GM18519 (cell line): Measurements from ENCODE around the gene CDC42EP1.
A peak's percentile ranks its signal among the peaks of the same experiment; 100 is the strongest.
"Not testable (repeated sequence)": the region's sequence is repeated elsewhere in the genome, so short reads cannot be mapped to it uniquely, and the experiment has no call there.

Experiments used
- ATAC-seq: cut with Tn5 transposase; IDR thresholded peaks from one replicate; pipeline ENCODE4 v1.9.1; 2021; ENCODE audit warnings: mild to moderate bottlenecking, moderate library complexity; ENCODE audit not compliant: unreplicated experiment, low FRiP score

The CDC42EP1 gene

DNA sequence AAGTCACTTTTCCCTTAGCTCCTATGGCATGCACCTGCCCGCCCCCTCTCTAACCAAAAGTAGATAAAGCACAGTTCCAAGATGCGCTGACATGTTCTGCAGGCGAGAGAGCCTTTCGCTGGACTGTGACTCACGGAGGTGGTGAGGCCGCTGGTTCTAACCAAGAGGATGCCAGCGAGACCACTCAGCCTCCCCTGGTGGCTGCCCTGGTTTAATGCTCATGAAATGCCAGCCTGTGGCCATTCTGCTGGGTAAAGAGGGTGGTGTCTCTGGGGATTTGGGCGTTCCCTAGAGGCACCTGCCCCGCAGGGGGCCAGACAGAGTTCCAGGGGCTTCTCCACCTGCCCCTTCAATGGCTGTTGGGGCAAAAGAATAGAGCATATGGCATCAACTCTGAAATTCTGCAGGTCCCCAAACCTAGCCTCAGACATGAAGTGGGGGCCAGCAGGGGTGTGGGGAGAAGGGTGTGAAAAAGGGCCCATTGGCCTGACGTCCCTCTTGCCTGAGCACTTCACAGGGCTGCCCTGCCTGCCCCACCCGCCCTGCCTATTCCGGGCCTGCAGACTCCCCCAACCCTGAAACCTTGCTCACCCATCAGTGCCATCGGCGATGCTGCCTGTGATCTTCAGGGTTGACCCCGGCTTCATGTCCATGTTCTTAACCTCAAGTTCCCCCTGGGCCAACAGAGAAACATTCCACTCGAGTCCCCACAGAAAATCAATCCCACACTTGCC is 11.1 kb downstream of the CDC42EP1 start:
- no peak for ATAC-seq

DNA sequence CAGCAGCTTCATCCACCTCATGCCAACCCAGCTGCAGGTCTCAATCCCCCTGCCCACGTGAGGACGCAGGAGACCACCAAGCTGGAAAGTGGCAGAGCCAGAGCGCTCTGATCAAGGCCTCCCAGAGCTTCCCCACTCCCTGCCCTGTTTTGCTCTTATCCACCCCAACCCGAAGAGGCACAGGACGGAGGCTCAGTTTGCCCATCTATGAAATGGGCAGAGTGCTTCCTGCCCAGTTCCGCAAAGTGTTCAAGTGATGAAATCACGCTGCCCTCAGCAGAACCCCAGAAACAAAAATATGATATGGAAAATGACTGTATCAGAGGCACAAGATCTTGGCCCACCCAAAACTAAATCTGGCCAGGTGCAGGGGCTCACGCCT is 11.7 kb downstream of the CDC42EP1 start:
- ATAC-seq: no peak

DNA sequence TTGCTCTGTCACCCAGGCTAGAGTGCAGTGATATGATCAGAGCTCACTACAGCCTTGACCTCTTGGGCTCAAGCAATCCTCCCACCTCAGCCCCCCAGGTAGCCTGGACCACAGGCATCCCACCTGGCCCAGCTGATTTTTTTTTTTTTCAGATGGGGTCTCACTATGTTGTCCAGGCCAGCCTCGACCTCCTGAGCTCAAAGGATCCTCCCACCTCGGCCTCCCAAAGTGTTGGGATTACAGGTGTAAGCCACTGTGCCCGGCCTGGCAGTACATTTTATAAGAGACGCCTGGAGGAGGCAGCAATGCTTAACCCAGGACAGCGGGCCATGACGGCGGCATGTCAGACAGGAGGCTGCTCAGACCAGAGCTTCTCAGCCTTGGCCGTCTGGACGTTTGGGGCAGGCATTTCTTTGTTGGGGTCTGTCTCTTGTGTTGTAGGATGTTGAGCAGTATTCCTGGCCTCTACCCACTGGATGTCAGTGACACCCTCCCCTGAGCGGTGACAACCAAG is 15.3 kb downstream of the CDC42EP1 start:
- no peak for ATAC-seq

GRCh38 chr22:37578002-37578401 is 17.7 kb downstream of the CDC42EP1 start:
- ATAC-seq: no peak

DNA sequence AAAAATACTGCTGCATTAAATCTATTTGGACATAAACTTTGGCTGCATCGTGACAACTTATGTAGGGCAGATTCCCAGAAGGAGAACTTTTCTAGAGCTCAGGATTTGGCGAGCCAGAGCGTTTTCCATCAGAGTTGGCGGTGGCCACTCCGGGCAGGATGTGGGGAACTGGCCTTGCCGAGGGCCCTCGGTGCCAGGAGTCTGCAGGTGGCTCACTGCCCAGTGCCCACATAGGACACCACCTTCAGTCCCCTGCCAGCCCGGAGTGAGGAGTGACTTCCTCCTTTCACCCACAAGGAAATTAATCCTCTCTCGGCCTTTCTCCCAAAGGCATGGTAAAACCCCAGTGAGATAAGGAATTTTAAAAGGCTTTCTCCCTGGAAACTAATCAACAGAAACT is 21.2 kb downstream of the CDC42EP1 start:
- no peak for ATAC-seq

GRCh38 chr22:37582526-37582925 is 22.2 kb downstream of the CDC42EP1 start:
- no peak for ATAC-seq

- ATAC-seq: no peak
Measured at GRCh38 chr22:37588546-37589215, 28.4 kb downstream of the CDC42EP1 start.

- ATAC-seq: no peak
Measured at GRCh38 chr22:37589636-37590035, 29.4 kb downstream of the CDC42EP1 start.

DNA sequence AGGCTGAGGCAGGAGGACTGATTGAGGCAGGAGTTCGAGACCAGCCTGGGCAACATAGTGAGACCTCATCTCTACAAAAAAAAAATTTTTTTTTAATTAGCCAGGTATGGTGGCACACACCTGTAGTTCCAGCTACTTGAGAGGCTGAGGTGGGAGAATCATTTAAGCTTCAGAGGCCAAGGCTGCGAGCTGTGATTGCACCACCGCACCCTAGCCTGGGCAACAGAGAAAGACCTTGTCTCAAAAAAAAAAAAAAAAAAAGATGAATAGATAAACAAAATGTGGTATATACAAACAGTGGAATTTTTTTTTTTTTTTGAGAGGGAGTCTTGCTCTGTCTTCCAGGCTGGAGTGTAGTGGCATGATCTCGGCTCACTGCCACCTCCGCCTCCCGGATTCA is 30.8 kb downstream of the CDC42EP1 start:
- not testable (repeated sequence) for ATAC-seq

GRCh38 chr22:37591823-37592404 is 31.6 kb downstream of the CDC42EP1 start:
- no peak for ATAC-seq

GRCh38 chr22:37594237-37594636 is 34.0 kb downstream of the CDC42EP1 start:
- no peak for ATAC-seq

GRCh38 chr22:37599153-37599552 is 38.9 kb downstream of the CDC42EP1 start:
- ATAC-seq: no peak

- ATAC-seq: no peak
Measured at GRCh38 chr22:37601203-37601539, 40.9 kb downstream of the CDC42EP1 start.

- ATAC-seq: no peak
Measured at GRCh38 chr22:37601540-37602442, 41.5 kb downstream of the CDC42EP1 start.

- ATAC-seq: not testable (repeated sequence)
Measured at GRCh38 chr22:37602546-37603277, 42.4 kb downstream of the CDC42EP1 start.

GRCh38 chr22:37604074-37604473 is 43.8 kb downstream of the CDC42EP1 start:
- ATAC-seq: no peak

DNA sequence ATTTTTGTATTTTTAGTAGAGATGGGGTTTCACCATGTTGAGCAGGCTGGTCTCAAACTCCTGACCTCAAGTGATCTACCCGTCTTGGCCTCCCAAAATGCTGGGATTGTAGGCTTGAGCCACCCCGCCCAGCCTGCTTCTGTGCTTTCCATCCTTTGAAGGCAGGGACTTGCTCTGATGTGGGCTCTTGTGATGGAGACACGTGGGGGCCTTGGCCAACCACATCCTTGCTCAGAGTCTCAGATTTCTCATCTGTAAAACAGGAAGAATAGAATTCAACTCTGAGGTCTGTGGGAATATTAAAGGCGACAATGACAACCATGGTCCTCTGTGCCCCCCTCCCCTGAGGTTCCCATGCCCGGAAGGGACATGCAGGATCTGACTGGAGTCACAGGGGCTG is 44.6 kb downstream of the CDC42EP1 start:
- ATAC-seq: no peak

- no peak for ATAC-seq
Measured at GRCh38 chr22:37607010-37607934, 47.0 kb downstream of the CDC42EP1 start.

- ATAC-seq: peak; percentile 1
Measured at GRCh38 chr22:37607935-37608476, 47.7 kb downstream of the CDC42EP1 start.
